Muscle layer of colon (tissue), 2 donors: ENCODE data around the gene NKAIN2.

Experiments
- H3K27ac ChIP-seq: one replicate; pipeline ENCODE4 v1.7.0; 2013; ENCODE audit warnings: low read depth, mild to moderate bottlenecking, low read length, moderate library complexity
- H3K27me3 ChIP-seq, 2 donors: one replicate each; pipeline ENCODE4 v1.7.0; 2013; ENCODE audit warnings: low read length in 2 of 2, mild to moderate bottlenecking in 2 of 2; ENCODE audit not compliant: insufficient read depth in 2 of 2, control insufficient read depth in 1 of 2
- H3K36me3 ChIP-seq: one replicate; pipeline ENCODE4 v1.7.0; 2013; ENCODE audit warnings: mild to moderate bottlenecking, low read length; ENCODE audit not compliant: insufficient read depth
- H3K4me1 ChIP-seq: one replicate; pipeline ENCODE4 v1.7.0; 2013; ENCODE audit warnings: mild to moderate bottlenecking, low read length; ENCODE audit not compliant: insufficient read depth
- H3K4me3 ChIP-seq, 2 donors: one replicate each; pipeline ENCODE4 v1.7.0; 2013; ENCODE audit warnings: low read length in 2 of 2, low read depth in 1 of 2, mild to moderate bottlenecking in 1 of 2, moderate library complexity in 1 of 2
- H3K9ac ChIP-seq: one replicate; pipeline ENCODE4 v1.7.0; 2013; ENCODE audit warnings: low read length
- H3K9me3 ChIP-seq: one replicate; pipeline ENCODE4 v1.7.0; 2013; ENCODE audit warnings: mild to moderate bottlenecking, low read length
- donor health status: abdominal sarcoma.
- donor health status: Adenocarcinoma of cecum.

The NKAIN2 gene

GRCh38 chr6:124659427-124659826 is 855.8 kb downstream of the NKAIN2 start:
- H3K27me3 ChIP-seq: no peaks in the 10 kb centered on the region
- H3K4me3 ChIP-seq: no peak overlapping the region
- no peaks in the 10 kb centered on the region for H3K36me3 ChIP-seq
- no peak overlapping the region for H3K9ac ChIP-seq
- H3K9me3 ChIP-seq: no peaks in the 10 kb centered on the region
- H3K27ac ChIP-seq: no peak overlapping the region
- H3K4me1 ChIP-seq: no peaks in the 10 kb centered on the region

GRCh38 chr6:124660185-124660584 is 856.5 kb downstream of the NKAIN2 start:
- H3K4me1 ChIP-seq: no peaks in the 10 kb centered on the region
- H3K27me3 ChIP-seq: no peaks in the 10 kb centered on the region
- no peaks in the 10 kb centered on the region for H3K36me3 ChIP-seq
- no peak overlapping the region for H3K4me3 ChIP-seq
- no peak overlapping the region for H3K9ac ChIP-seq
- H3K27ac ChIP-seq: no peak overlapping the region
- no peaks in the 10 kb centered on the region for H3K9me3 ChIP-seq

- Histone ChIP-seq H3K27ac (no peak overlapping the region), H3K27me3 (no peaks in the 10 kb centered on the region), H3K9me3 (no peaks in the 10 kb centered on the region), H3K4me3 (no peak overlapping the region), H3K36me3 (no peaks in the 10 kb centered on the region), H3K4me1 (no peaks in the 10 kb centered on the region), H3K9ac (no peak overlapping the region)
Observed at GRCh38 chr6:124661097-124661661, 857.5 kb downstream of the NKAIN2 start.

GRCh38 chr6:124668028-124668427 is 864.4 kb downstream of the NKAIN2 start:
- Histone ChIP-seq H3K4me1 (no peaks in the 10 kb centered on the region), H3K27me3 (no peaks in the 10 kb centered on the region), H3K4me3 (no peak overlapping the region), H3K36me3 (no peaks in the 10 kb centered on the region), H3K9me3 (no peaks in the 10 kb centered on the region), H3K27ac (no peak overlapping the region), H3K9ac (no peak overlapping the region)

- Histone ChIP-seq H3K9me3 (no peaks in the 10 kb centered on the region), H3K36me3 (no peaks in the 10 kb centered on the region), H3K4me1 (no peaks in the 10 kb centered on the region), H3K27ac (no peak overlapping the region), H3K9ac (no peak overlapping the region), H3K27me3 (no peaks in the 10 kb centered on the region), H3K4me3 (no peak overlapping the region)
Observed at GRCh38 chr6:124669713-124670480, 866.2 kb downstream of the NKAIN2 start.

- no peak overlapping the region for H3K27ac ChIP-seq
- no peaks in the 10 kb centered on the region for H3K27me3 ChIP-seq
- no peak overlapping the region for H3K4me3 ChIP-seq
- no peaks in the 10 kb centered on the region for H3K4me1 ChIP-seq
- no peaks in the 10 kb centered on the region for H3K36me3 ChIP-seq
- no peaks in the 10 kb centered on the region for H3K9me3 ChIP-seq
- no peak overlapping the region for H3K9ac ChIP-seq
Observed at GRCh38 chr6:124670801-124671200, 867.1 kb downstream of the NKAIN2 start.

GRCh38 chr6:124671324-124671723 is 867.7 kb downstream of the NKAIN2 start:
- H3K27ac ChIP-seq: no peak overlapping the region
- H3K36me3 ChIP-seq: no peaks in the 10 kb centered on the region
- H3K9ac ChIP-seq: no peak overlapping the region
- no peaks in the 10 kb centered on the region for H3K27me3 ChIP-seq
- no peak overlapping the region for H3K4me3 ChIP-seq
- H3K9me3 ChIP-seq: no peaks in the 10 kb centered on the region
- no peaks in the 10 kb centered on the region for H3K4me1 ChIP-seq

GRCh38 chr6:124674042-124674441 is 870.4 kb downstream of the NKAIN2 start:
- H3K36me3 ChIP-seq: no peaks in the 10 kb centered on the region

GRCh38 chr6:124676033-124676432 is 872.4 kb downstream of the NKAIN2 start:
- Histone ChIP-seq H3K4me3 (no peak overlapping the region), H3K27ac (no peak overlapping the region), H3K27me3 (no peaks in the 10 kb centered on the region), H3K9me3 (peaks cover 6% of the 10 kb centered on the region), H3K36me3 (no peaks in the 10 kb centered on the region), H3K9ac (no peak overlapping the region), H3K4me1 (no peaks in the 10 kb centered on the region)

More at GRCh38 chr6:124674042-124674441, 870.4 kb downstream of the NKAIN2 start:
- Histone ChIP-seq H3K27ac (no peak overlapping the region), H3K9me3 (peaks cover 6% of the 10 kb centered on the region), H3K27me3 (no peaks in the 10 kb centered on the region), H3K9ac (no peak overlapping the region), H3K4me3 (no peak overlapping the region), H3K4me1 (no peaks in the 10 kb centered on the region)

GRCh38 chr6:124677874-124678273 is 874.2 kb downstream of the NKAIN2 start:
- H3K4me1 ChIP-seq: no peaks in the 10 kb centered on the region
- H3K27ac ChIP-seq: no peak overlapping the region
- H3K27me3 ChIP-seq: no peaks in the 10 kb centered on the region
- H3K9ac ChIP-seq: no peak overlapping the region
- H3K4me3 ChIP-seq: no peak overlapping the region
- H3K9me3 ChIP-seq: peaks cover 6% of the 10 kb centered on the region
- no peaks in the 10 kb centered on the region for H3K36me3 ChIP-seq

GRCh38 chr6:124679387-124679786 is 875.7 kb downstream of the NKAIN2 start:
- Histone ChIP-seq H3K27ac (no peak overlapping the region), H3K9me3 (peaks cover 6% of the 10 kb centered on the region), H3K4me1 (no peaks in the 10 kb centered on the region), H3K4me3 (no peak overlapping the region), H3K36me3 (no peaks in the 10 kb centered on the region), H3K27me3 (no peaks in the 10 kb centered on the region), H3K9ac (no peak overlapping the region)

- Histone ChIP-seq H3K4me1 (no peaks in the 10 kb centered on the region), H3K27me3 (no peaks in the 10 kb centered on the region), H3K9ac (no peak overlapping the region), H3K9me3 (peaks cover 6% of the 10 kb centered on the region), H3K27ac (no peak overlapping the region), H3K36me3 (no peaks in the 10 kb centered on the region), H3K4me3 (no peak overlapping the region)
Observed at GRCh38 chr6:124682751-124683150, 879.1 kb downstream of the NKAIN2 start.
